GM19397 (cell line): ENCODE results near the gene GRID2.
A peak's percentile ranks its signal among the peaks of the same experiment; 100 is the strongest.

Experiments
- ATAC-seq: cut with Tn5 transposase; IDR thresholded peaks from one replicate; pipeline ENCODE4 v1.9.1; 2021; ENCODE audit warnings: mild to moderate bottlenecking, moderate library complexity; ENCODE audit not compliant: unreplicated experiment

GRID2 gene

DNA sequence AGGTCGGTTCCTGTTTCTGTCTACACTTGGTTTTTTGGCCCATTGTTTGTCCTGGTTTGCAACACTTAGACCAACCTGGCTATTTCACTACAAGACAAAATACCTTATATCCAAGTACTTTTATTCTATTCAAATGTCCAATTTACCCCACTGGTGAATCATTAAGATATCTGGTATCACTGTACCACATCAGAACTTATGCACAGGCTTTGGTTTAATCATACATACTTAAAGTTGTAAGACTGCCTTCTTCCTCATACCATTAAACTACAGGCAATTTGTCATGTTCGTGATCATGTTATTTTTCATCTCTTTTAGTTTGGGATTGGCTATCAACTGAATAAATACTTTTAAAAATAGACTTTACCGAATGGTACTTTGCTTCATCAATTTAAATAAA is 1471.8 kb downstream of the GRID2 start:
- ATAC-seq, result no peak

GRCh38 chr4:93776386-93777080 is 1472.8 kb downstream of the GRID2 start:
- no peak for ATAC-seq

DNA sequence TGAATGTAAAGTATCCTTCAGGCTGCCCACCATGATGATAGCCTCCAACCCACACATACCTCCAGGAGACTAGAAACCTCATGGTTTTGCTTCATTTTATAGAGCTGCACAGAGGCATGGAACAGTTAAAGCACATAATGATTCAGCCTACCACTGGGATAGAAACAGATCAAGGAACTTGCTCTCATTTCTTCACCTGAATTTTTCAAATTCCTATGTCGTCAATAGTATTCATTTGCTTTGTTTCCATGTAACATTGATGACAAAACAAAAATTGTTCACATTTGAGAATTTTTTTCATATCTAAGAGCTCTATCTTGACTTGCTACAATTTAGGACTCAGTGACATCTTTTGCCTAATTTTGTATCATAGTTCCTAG is 1473.3 kb downstream of the GRID2 start:
- no peak for ATAC-seq

GRCh38 chr4:93779228-93779627 is 1475.5 kb downstream of the GRID2 start:
- no peak for ATAC-seq

DNA sequence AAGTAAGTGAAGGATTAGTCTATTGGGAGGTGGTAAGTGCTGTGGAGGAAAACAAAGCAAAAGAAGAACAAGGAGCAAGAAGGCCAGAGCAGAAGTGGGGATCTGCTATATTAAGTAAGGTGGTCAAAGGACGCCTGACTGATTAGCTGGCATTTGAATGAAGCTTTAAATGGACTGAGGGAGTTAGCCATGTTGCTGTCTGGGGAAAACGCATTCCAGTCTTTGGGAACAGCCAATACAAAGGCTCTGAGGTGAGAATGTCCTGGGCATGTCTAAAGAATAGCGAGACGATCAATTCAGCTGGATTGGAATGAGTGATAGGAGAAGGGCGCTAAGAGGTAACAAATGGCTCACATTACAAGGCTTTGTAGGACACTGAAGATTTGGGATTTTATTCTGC is 1476.3 kb downstream of the GRID2 start:
- no peak for ATAC-seq

- no peak for ATAC-seq
These were observed 1477.4 kb downstream of the GRID2 start for GRCh38 chr4:93781198-93781597.

- ATAC-seq, result no peak
These were observed 1482.4 kb downstream of the GRID2 start for GRCh38 chr4:93786149-93786548.

- no peak for ATAC-seq
These were observed 1484.9 kb downstream of the GRID2 start for GRCh38 chr4:93788712-93789111.

GRCh38 chr4:93791570-93792195 is 1487.9 kb downstream of the GRID2 start:
- peak; percentile 76 for ATAC-seq

- no peak for ATAC-seq
These were observed 1498.3 kb downstream of the GRID2 start for GRCh38 chr4:93802045-93802444.

GRCh38 chr4:93809773-93810172 is 1506.0 kb downstream of the GRID2 start:
- no peak for ATAC-seq

DNA sequence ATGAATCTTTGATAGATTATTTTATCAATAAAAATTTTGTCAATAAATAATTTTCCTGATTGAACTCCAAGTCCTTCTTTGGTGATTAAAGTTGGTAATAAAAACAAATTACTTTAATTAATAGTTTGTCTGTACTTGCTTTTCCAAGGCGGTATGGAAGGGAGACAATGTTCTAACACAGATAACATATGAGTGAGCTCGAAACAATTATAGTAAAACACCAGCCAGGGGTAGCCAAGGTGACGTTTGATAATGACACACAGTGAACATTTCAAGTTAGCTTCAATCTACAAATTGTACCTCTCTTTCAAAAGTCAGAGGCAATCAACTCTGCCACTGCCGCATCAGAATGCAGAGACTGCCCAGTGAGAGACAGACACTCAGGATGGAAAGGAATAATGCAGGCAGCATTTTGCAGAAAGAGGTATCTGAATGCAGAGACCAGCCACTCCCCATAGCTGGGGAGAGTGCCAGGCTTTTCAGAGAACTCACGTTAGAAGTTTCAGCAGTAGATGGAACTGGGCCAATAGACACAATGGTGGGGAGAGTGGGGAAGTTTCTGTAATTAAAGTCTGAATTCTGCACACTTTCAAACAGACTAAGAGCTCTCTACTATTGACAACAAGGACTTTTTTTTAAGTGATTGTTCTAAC is 1506.7 kb downstream of the GRID2 start:
- ATAC-seq, result no peak

DNA sequence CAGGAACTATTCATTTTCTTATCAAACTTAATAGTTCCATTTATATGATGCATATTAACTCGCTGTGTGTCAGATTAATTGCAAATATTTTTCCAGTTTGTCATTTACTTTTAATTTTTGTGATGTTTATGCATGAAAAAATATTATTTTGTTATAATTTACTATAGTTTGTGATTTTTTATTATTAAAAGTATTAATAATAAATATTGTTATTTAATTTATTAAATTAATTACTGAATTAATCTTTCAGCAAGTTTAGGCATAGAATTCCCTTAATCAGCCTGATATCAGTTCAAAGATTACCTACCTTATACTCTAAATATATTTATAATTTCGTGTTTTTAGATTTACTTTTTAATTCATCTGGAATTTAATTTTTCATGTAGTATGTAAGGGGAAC is 1509.3 kb downstream of the GRID2 start:
- no peak for ATAC-seq

GRCh38 chr4:93814141-93814540 is 1510.4 kb downstream of the GRID2 start:
- ATAC-seq, result no peak

- ATAC-seq, result no peak
These were observed 1511.0 kb downstream of the GRID2 start for GRCh38 chr4:93814722-93815121.
